AG09309 (cell line): ENCODE data around the gene PSMD10.

Experiments used
- DNase-seq: peaks from one replicate; pipeline ENCODE4 v3.0.0-alpha.2; 2010; ENCODE audit warnings: low read depth
- H3K4me3 ChIP-seq: 2 replicates; pipeline ENCODE4 v1.5.1; 2011; ENCODE audit warnings: mild to moderate bottlenecking, low read depth, low read length, moderate library complexity; ENCODE audit not compliant: control insufficient read depth
- TF ChIP-seq, protein P1 (sequence below): IDR thresholded peaks from 2 replicates; pipeline ENCODE4 v1.5.1; 2011; ENCODE audit warnings: mild to moderate bottlenecking, low read depth, low read length, inconsistent platforms; ENCODE audit not compliant: insufficient read depth, control insufficient read depth; ENCODE audit errors: missing control alignments

The PSMD10 gene

DNA sequence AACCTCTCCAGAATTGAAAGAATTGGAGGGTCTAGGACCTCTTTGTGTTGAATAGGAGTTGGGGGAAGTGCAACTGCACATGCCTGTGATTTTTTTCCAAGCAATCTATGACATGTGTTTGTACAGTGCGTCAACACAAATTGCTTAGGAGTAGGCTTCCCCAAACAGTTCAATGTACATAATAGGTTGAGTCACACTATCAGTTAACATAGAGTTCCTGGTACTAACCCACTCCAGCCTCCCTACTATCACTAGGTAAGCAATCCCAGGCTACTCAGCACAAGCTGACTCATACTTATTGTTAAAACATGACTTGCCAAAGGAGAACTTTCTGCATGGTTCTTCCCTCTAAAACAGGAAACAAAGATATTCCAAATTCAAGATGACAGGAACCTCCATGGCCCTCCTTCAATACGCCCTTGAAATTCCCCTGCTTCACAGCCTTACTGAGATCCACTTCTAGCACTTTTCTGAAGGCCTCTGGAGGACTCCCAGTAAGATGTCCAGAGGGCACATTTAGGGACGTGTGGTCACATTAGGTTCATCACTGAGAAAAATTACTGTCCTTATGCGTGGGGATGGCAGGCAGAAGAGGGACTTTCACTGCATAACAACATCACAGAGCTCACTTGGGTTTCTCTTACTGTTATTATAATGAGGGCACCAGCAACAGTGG lies 54.9 kb downstream of the PSMD10 start:
- no peak overlapping the region for H3K4me3 ChIP-seq
- TF ChIP-seq, protein P1, sequence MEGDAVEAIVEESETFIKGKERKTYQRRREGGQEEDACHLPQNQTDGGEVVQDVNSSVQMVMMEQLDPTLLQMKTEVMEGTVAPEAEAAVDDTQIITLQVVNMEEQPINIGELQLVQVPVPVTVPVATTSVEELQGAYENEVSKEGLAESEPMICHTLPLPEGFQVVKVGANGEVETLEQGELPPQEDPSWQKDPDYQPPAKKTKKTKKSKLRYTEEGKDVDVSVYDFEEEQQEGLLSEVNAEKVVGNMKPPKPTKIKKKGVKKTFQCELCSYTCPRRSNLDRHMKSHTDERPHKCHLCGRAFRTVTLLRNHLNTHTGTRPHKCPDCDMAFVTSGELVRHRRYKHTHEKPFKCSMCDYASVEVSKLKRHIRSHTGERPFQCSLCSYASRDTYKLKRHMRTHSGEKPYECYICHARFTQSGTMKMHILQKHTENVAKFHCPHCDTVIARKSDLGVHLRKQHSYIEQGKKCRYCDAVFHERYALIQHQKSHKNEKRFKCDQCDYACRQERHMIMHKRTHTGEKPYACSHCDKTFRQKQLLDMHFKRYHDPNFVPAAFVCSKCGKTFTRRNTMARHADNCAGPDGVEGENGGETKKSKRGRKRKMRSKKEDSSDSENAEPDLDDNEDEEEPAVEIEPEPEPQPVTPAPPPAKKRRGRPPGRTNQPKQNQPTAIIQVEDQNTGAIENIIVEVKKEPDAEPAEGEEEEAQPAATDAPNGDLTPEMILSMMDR, result no peak
- DNase-seq, result no peak

DNA sequence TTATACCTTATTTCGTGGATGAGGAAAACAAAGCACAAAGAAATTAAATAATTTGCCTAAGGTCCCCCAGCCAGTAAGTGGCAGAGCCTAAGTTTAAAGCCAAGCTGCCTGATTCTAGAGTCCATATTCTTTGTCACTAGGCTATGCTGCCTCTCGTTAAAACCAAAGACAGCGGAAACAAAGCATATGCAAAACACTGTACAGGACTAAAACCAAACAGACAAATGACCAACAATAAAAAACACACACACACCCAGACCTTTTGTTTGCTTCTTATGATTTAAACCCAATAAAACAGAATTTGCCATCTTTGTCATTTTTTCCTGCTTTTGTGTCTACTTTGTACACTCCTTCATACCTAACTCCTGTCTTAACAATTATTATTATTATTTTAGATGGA lies 56.6 kb downstream of the PSMD10 start:
- no peak overlapping the region for H3K4me3 ChIP-seq
- DNase-seq, result no peak
- TF ChIP-seq, protein P1, result no peak
